Loucy (cell line): ENCODE data around the gene CCDC91.

Experiments used
- H2AFZ ChIP-seq: fragments of 200-600 bp; sonication (generic); 2 replicates; pipeline ENCODE4 v1.6.0; 2016; ENCODE audit warnings: antibody characterized with exemption, mild to moderate bottlenecking, low read length, moderate library complexity
- H3F3A ChIP-seq: fragments of 200-600 bp; 2 replicates; pipeline ENCODE4 v1.6.0; 2016; ENCODE audit warnings: antibody characterized with exemption, low read depth, mild to moderate bottlenecking
- H3K27me3 ChIP-seq: fragments of 200-600 bp; sonication (generic); 2 replicates; pipeline ENCODE4 v1.6.1; 2014; ENCODE audit warnings: low read length, mild to moderate bottlenecking; ENCODE audit not compliant: insufficient read depth, poor library complexity, severe bottlenecking
- H3K36me3 ChIP-seq: fragments of 200-600 bp; sonication (generic); 2 replicates; pipeline ENCODE4 v1.6.1; 2016; ENCODE audit warnings: low read length; ENCODE audit not compliant: insufficient read depth
- H3K4me1 ChIP-seq: fragments of 200-600 bp; sonication (generic); 2 replicates; pipeline ENCODE4 v1.5.1; 2014; ENCODE audit warnings: low read length, mild to moderate bottlenecking; ENCODE audit not compliant: insufficient read depth, poor library complexity, severe bottlenecking
- H3K4me2 ChIP-seq: fragments of 200-600 bp; sonication (generic); 2 replicates; pipeline ENCODE4 v1.6.0; 2014; ENCODE audit warnings: antibody characterized with exemption, low read length, low read depth, mild to moderate bottlenecking; ENCODE audit not compliant: poor library complexity, severe bottlenecking
- H3K4me3 ChIP-seq: fragments of 200-600 bp; sonication (generic); 2 replicates; pipeline ENCODE4 v1.5.1; 2014; ENCODE audit warnings: low read length, mild to moderate bottlenecking, mixed read lengths; ENCODE audit not compliant: poor library complexity, severe bottlenecking
- H3K79me2 ChIP-seq: fragments of 200-600 bp; sonication (generic); 2 replicates; pipeline ENCODE4 v1.6.1; 2014; ENCODE audit warnings: low read length; ENCODE audit not compliant: insufficient read depth
- H3K9ac ChIP-seq: fragments of 200-600 bp; sonication (generic); 2 replicates; pipeline ENCODE4 v1.6.0; 2014; ENCODE audit warnings: mild to moderate bottlenecking, low read depth, low read length, moderate library complexity; ENCODE audit not compliant: poor library complexity, severe bottlenecking
- H3K9me2 ChIP-seq: fragments of 200-600 bp; sonication (generic); replicated peaks from 2 replicates; pipeline ENCODE4 v1.6.1; 2016; ENCODE audit warnings: low read depth, low read length, mixed read lengths
- H3K9me3 ChIP-seq: fragments of 200-600 bp; sonication (generic); 2 replicates; pipeline ENCODE4 v1.6.1; 2014; ENCODE audit warnings: mild to moderate bottlenecking, antibody characterized with exemption, low read length, low read depth; ENCODE audit not compliant: insufficient read depth
- H4K20me1 ChIP-seq: fragments of 200-600 bp; sonication (generic); 2 replicates; pipeline ENCODE4 v1.6.0; 2014; ENCODE audit warnings: antibody characterized with exemption, low read length, mild to moderate bottlenecking; ENCODE audit not compliant: insufficient read depth, poor library complexity, severe bottlenecking
- CTCF ChIP-seq: fragments of 200-600 bp; sonication (generic); conservative IDR thresholded peaks from 2 replicates; pipeline ENCODE4 v1.5.1; 2014; ENCODE audit warnings: mild to moderate bottlenecking, antibody characterized with exemption, low read length
- EZH2phosphoT487 ChIP-seq: fragments of 200-600 bp; IDR thresholded peaks from 2 replicates; pipeline ENCODE4 v1.6.1; 2018; ENCODE audit warnings: antibody characterized with exemption, mild to moderate bottlenecking, moderate library complexity, borderline replicate concordance

The CCDC91 gene

GRCh38 chr12:28227251-28227650 lies 37.0 kb downstream of the CCDC91 start:
- Histone ChIP-seq H3K79me2 (peaks cover 23% of the 10 kb centered on the region), H2AFZ (no peak overlapping the region), H3K9me3 (no peaks in the 10 kb centered on the region), H3F3A (no peaks in the 10 kb centered on the region), H3K36me3 (no peaks in the 10 kb centered on the region), H4K20me1 (peaks cover 24% of the 10 kb centered on the region), H3K4me2 (no peak overlapping the region), H3K27me3 (no peaks in the 10 kb centered on the region), H3K4me3 (no peak overlapping the region), H3K9me2 (no peaks in the 10 kb centered on the region), H3K9ac (no peak overlapping the region), H3K4me1 (peaks cover 30% of the 10 kb centered on the region)
- TF ChIP-seq EZH2phosphoT487 (no peak), CTCF (no peak)

GRCh38 chr12:28231248-28231647 lies 41.0 kb downstream of the CCDC91 start:
- H3K36me3 ChIP-seq: no peaks in the 10 kb centered on the region
- 0 out of 2 replicates have a peak, but pooled peaks cover 2% of the 10 kb centered on the region for H3F3A ChIP-seq
- no peak overlapping the region for H2AFZ ChIP-seq
- no peaks in the 10 kb centered on the region for H4K20me1 ChIP-seq
- H3K4me3 ChIP-seq: no peak overlapping the region
- no peaks in the 10 kb centered on the region for H3K27me3 ChIP-seq
- peaks cover 21% of the 10 kb centered on the region for H3K4me1 ChIP-seq
- H3K9ac ChIP-seq: no peak overlapping the region
- no peaks in the 10 kb centered on the region for H3K9me2 ChIP-seq
- no peak overlapping the region for H3K4me2 ChIP-seq
- peaks cover 35% of the 10 kb centered on the region for H3K79me2 ChIP-seq
- TF ChIP-seq CTCF: no peak
- no peak for TF ChIP-seq EZH2phosphoT487
- no peaks in the 10 kb centered on the region for H3K9me3 ChIP-seq

- Histone ChIP-seq H4K20me1 (no peaks in the 10 kb centered on the region), H3K36me3 (no peaks in the 10 kb centered on the region), H2AFZ (no peak overlapping the region), H3K4me3 (no peak overlapping the region), H3K4me2 (no peak overlapping the region), H3K9me3 (no peaks in the 10 kb centered on the region), H3F3A (0 out of 2 replicates have a peak, but pooled peaks cover 2% of the 10 kb centered on the region), H3K4me1 (peaks cover 21% of the 10 kb centered on the region), H3K27me3 (no peaks in the 10 kb centered on the region), H3K9me2 (no peaks in the 10 kb centered on the region), H3K9ac (no peak overlapping the region), H3K79me2 (peaks cover 35% of the 10 kb centered on the region; the same call in 1 of the 2 replicates)
- no peak for TF ChIP-seq CTCF
- no peak for TF ChIP-seq EZH2phosphoT487
Measured at GRCh38 chr12:28232211-28232928, 42.1 kb downstream of the CCDC91 start.
